GM12891 (cell line): ENCODE results near the gene AK4.

Source experiments
- PAX5 ChIP-seq: IDR thresholded peaks from 2 replicates; pipeline ENCODE4 v1.6.1; 2011; ENCODE audit warnings: low read length, moderate library complexity, mild to moderate bottlenecking; ENCODE audit not compliant: insufficient read depth, severe bottlenecking
- POLR2A ChIP-seq: IDR thresholded peaks from 2 replicates; pipeline ENCODE4 v1.6.1; 2011; ENCODE audit warnings: low read depth, low read length, control low read depth
- POLR2AphosphoS5 ChIP-seq: IDR thresholded peaks from 2 replicates; pipeline ENCODE4 v1.6.1; 2011; ENCODE audit warnings: low read depth, low read length, control low read depth
- POU2F2 ChIP-seq: IDR thresholded peaks from 2 replicates; pipeline ENCODE4 v1.6.1; 2011; ENCODE audit warnings: low read depth, mild to moderate bottlenecking, control low read depth, low read length, moderate library complexity
- SPI1 ChIP-seq: IDR thresholded peaks from 2 replicates; pipeline ENCODE4 v1.6.1; 2011; ENCODE audit warnings: low read depth, low read length, control low read depth
- TAF1 ChIP-seq: IDR thresholded peaks from 2 replicates; pipeline ENCODE4 v1.6.1; 2011; ENCODE audit warnings: low read depth, low read length, control low read depth

GRCh38 chr1:65216989-65217388 is 69.0 kb downstream of the AK4 start:
- TF ChIP-seq TAF1 (no peak), POLR2AphosphoS5 (no peak), PAX5 (no peak), POLR2A (no peak), SPI1 (no peak), POU2F2 (no peak)
